Transverse colon (tissue), 4 donors: Measurements from ENCODE around the gene MIER2. TPM values are rescaled to one million over a fixed set of nuclear protein-coding genes. Genes with fewer than 3 reads are reported as not detected.

Source experiments
- DNase-seq: peaks from one replicate; pipeline ENCODE4 v3.0.0-alpha.2; 2019
- H3K27ac ChIP-seq, 4 donors: fragments of 200-600 bp; sonication (generic); 2 replicates each; pipeline ENCODE4 v1.5.1; 2016 to 2018; ENCODE audit warnings: inconsistent platforms in 4 of 4
- H3K27me3 ChIP-seq: fragments of 200-600 bp; sonication (generic); 2 replicates; pipeline ENCODE4 v1.5.1; 2017; ENCODE audit warnings: inconsistent platforms
- H3K36me3 ChIP-seq, 4 donors: fragments of 200-600 bp; sonication (generic); 2 replicates each; pipeline ENCODE4 v1.5.1; 2017 to 2019; ENCODE audit warnings: inconsistent platforms in 4 of 4
- H3K4me1 ChIP-seq, 4 donors: fragments of 200-600 bp; sonication (generic); 2 replicates each; pipeline ENCODE4 v1.5.1; 2017 to 2020; ENCODE audit warnings: inconsistent platforms in 4 of 4
- H3K4me3 ChIP-seq, 4 donors: fragments of 200-600 bp; sonication (generic); 1 replicate in 1 of 4; 2 replicates in 3 of 4; pipeline versions ENCODE4 v1.5.1 to v1.6.1; 2017 to 2019; ENCODE audit warnings: inconsistent platforms in 4 of 4
- H3K9me3 ChIP-seq, 2 donors: fragments of 200-600 bp; sonication (generic); 2 replicates each; pipeline ENCODE4 v1.5.1; 2017 to 2019; ENCODE audit warnings: inconsistent platforms in 2 of 2
- CTCF ChIP-seq, 5 experiments: fragments of 200-600 bp in 3 of 5; fragments of 450-650 bp in 2 of 5; sonication (generic) in 3 of 5; IDR thresholded peaks; 1 replicate in 2 of 5; 2 replicates in 3 of 5; pipeline ENCODE4 v1.5.1; 2016 to 2017; ENCODE audit warnings: antibody characterized with exemption in 5 of 5, inconsistent platforms in 3 of 5, mild to moderate bottlenecking in 2 of 5, moderate library complexity in 1 of 5
- EP300 ChIP-seq: sonication (generic); formaldehyde crosslinking; IDR thresholded peaks from one replicate; pipeline ENCODE4 v1.6.1; 2017; ENCODE audit warnings: antibody characterized with exemption, low read depth
- POLR2A ChIP-seq: fragments of 450-650 bp; IDR thresholded peaks from one replicate; pipeline ENCODE4 v1.6.1; 2016; ENCODE audit warnings: antibody characterized with exemption, mild to moderate bottlenecking, moderate library complexity
- POLR2AphosphoS5 ChIP-seq, 3 donors: sonication (generic); formaldehyde crosslinking; IDR thresholded peaks; one replicate each; pipeline ENCODE4 v1.6.1; 2016; ENCODE audit warnings: antibody characterized with exemption in 3 of 3
- WGBS, 2 donors: methylation state at CpG; one replicate each; pipeline ENCODE4 v1.1.5; 2018; ENCODE audit warnings: low coverage in 1 of 2; 5-methylcytosine and 5-hydroxymethylcytosine counted together
- in situ Hi-C, 4 donors: fragments of 200-750 bp; cut with MboI; loops; one replicate each; pipeline versions ENCODE4 v1.15.0 to v1.15.1; 2017; ENCODE audit warnings: low sequenced_read_pairs in 3 of 4, low pct_ligation_motif_present in 1 of 4, low pct_unique_long_range_greater_than_20kb in 1 of 4
- intact Hi-C: fragments of 100-400 bp; cut with DNase I; formaldehyde crosslinking; loops from one replicate; pipeline ENCODE4 v1.15.1; 2023; ENCODE audit warnings: low total_unique reads
- total RNA-seq, 4 donors: library from RNA; depleted of rRNA; stranded (reverse); fragments of >200 nt; gene quantifications; one replicate each; pipeline ENCODE4 v1.1.0, GENCODE V29; 2016

The MIER2 gene
- total RNA-seq, 4 donors from 2014 or later: 8.2 to 41.1 (median 16.7) TPM

GRCh38 chr19:375395-376110 is 31.0 kb upstream of the MIER2 start:
- H3K27ac ChIP-seq: no peak overlapping the region
- no peak overlapping the region for H3K4me3 ChIP-seq
- no peaks in the 10 kb centered on the region for H3K9me3 ChIP-seq
- no peaks in the 10 kb centered on the region for H3K36me3 ChIP-seq
- in situ Hi-C loops (no loop called here), intact Hi-C loops (loop anchor here (10.0 kb wide), 1 partner anchor 109 kb away; no protein-coding TSS in a partner anchor)
- 81 to 84% methylated on average over 6 to 43 of the region's 43 CpGs for WGBS, 2 donors
- no peak for DNase-seq
- no peak for TF ChIP-seq POLR2AphosphoS5 (IDR thresholded peaks at IDR 0.05)
- no peak for TF ChIP-seq EP300
- no peak for TF ChIP-seq POLR2A
- no peak for TF ChIP-seq CTCF (IDR thresholded peaks at IDR 0.05)
- no peaks in the 10 kb centered on the region for H3K4me1 ChIP-seq
- H3K27me3 ChIP-seq: peaks cover 32% of the 10 kb centered on the region

GRCh38 chr19:374886-375235 is 30.3 kb upstream of the MIER2 start:
- Histone ChIP-seq H3K27ac (no peak overlapping the region), H3K9me3 (no peaks in the 10 kb centered on the region), H3K36me3 (no peaks in the 10 kb centered on the region), H3K4me3 (no peak overlapping the region), H3K4me1 (no peaks in the 10 kb centered on the region), H3K27me3 (peaks cover 32% of the 10 kb centered on the region)
- no peak for DNase-seq
- in situ Hi-C loops (no loop called here), intact Hi-C loops (loop anchor here (10.0 kb wide), 1 partner anchor 110 kb away; no protein-coding TSS in a partner anchor)
- WGBS, 2 donors: 76 to 77% methylated on average over 3 to 17 of the region's 17 CpGs
- TF ChIP-seq CTCF (IDR thresholded peaks at IDR 0.05) (no peak), POLR2A (no peak)

- DNase-seq: no peak
- no peaks in the 10 kb centered on the region for H3K36me3 ChIP-seq
- H3K27ac ChIP-seq: no peak overlapping the region
- H3K4me1 ChIP-seq: no peaks in the 10 kb centered on the region
- no peak overlapping the region for H3K4me3 ChIP-seq
- intact Hi-C loops: loop anchor here (10.0 kb wide), 1 partner anchor 110 kb away; no protein-coding TSS in a partner anchor
- WGBS, 2 donors: 64 to 71% methylated on average over 1 to 23 of the region's 23 CpGs
- in situ Hi-C loops: no loop called here
- TF ChIP-seq CTCF (IDR thresholded peaks at IDR 0.05) (no peak), POLR2AphosphoS5 (IDR thresholded peaks at IDR 0.05) (no peak), EP300 (no peak), POLR2A (no peak)
- H3K27me3 ChIP-seq: peaks cover 32% of the 10 kb centered on the region
- H3K9me3 ChIP-seq: no peaks in the 10 kb centered on the region
Observed at GRCh38 chr19:374183-374885, 29.7 kb upstream of the MIER2 start.

GRCh38 chr19:373391-374182 is 29.0 kb upstream of the MIER2 start:
- DNase-seq: no peak
- intact Hi-C loops (loop anchor here (10.0 kb wide), 1 partner anchor 111 kb away; no protein-coding TSS in a partner anchor), in situ Hi-C loops (no loop called here)
- no peak overlapping the region for H3K4me3 ChIP-seq
- H3K9me3 ChIP-seq: no peaks in the 10 kb centered on the region
- TF ChIP-seq EP300 (no peak), POLR2AphosphoS5 (IDR thresholded peaks at IDR 0.05) (no peak), POLR2A (no peak), CTCF (IDR thresholded peaks at IDR 0.05) (no peak)
- 79% methylated on average over 24 of the region's 24 CpGs; no CpG with 5 or more reads in 1 of the 2 donors for WGBS, 2 donors
- H3K27ac ChIP-seq: no peak overlapping the region
- no peaks in the 10 kb centered on the region for H3K4me1 ChIP-seq
- peaks cover 32% of the 10 kb centered on the region for H3K27me3 ChIP-seq
- no peaks in the 10 kb centered on the region for H3K36me3 ChIP-seq
